ENCODE results near the gene KRTAP3-2.

The KRTAP3-2 gene

GRCh38 chr17:41009936-41010335 is 10.2 kb upstream of the KRTAP3-2 start:
- DNase-seq = no peak

- no peak for DNase-seq
Measured at GRCh38 chr17:41009301-41009760, 9.6 kb upstream of the KRTAP3-2 start.

GRCh38 chr17:41008811-41009210 is 9.1 kb upstream of the KRTAP3-2 start, which contains the start of gene KRTAP3-1:
Gene KRTAP3-1, minus strand, starts transcription at chr17:41009128. Its CDS starts 54 bp downstream, at chr17:41009074.
- DNase-seq = no peak

GRCh38 chr17:41004397-41004796 is 4.7 kb upstream of the KRTAP3-2 start:
- no peak for DNase-seq

- no peak for DNase-seq
Measured at GRCh38 chr17:41003926-41004325, 4.2 kb upstream of the KRTAP3-2 start.

- DNase-seq = no peak
Measured at GRCh38 chr17:41002814-41003213, 3.1 kb upstream of the KRTAP3-2 start.

- DNase-seq = no peak
Measured at GRCh38 chr17:41001795-41002194, 2.1 kb upstream of the KRTAP3-2 start.

- DNase-seq = no peak
Measured at GRCh38 chr17:40997361-40997760, 2.3 kb downstream of the KRTAP3-2 start.

GRCh38 chr17:40996829-40997228 is 2.9 kb downstream of the KRTAP3-2 start:
- DNase-seq = no peak

GRCh38 chr17:40995116-40995515 is 4.6 kb downstream of the KRTAP3-2 start:
- DNase-seq = no peak

GRCh38 chr17:40993839-40994238 is 5.9 kb downstream of the KRTAP3-2 start, which contains the start of gene KRTAP3-3:
Gene KRTAP3-3, minus strand, starts transcription at chr17:40994164. Its CDS starts 67 bp downstream, at chr17:40994097.
- no peak for DNase-seq

- DNase-seq = no peak
Measured at GRCh38 chr17:40993084-40993483, 6.6 kb downstream of the KRTAP3-2 start.

GRCh38 chr17:40992666-40993065 is 7.0 kb downstream of the KRTAP3-2 start:
- DNase-seq = no peak

- DNase-seq = no peak
Measured at GRCh38 chr17:40986920-40987319, 12.8 kb downstream of the KRTAP3-2 start.

GRCh38 chr17:40984226-40984625 is 15.5 kb downstream of the KRTAP3-2 start, which contains the start of gene KRT40:
Gene KRT40, minus strand, starts transcription at chr17:40984326. Its CDS starts 53 bp downstream, at chr17:40984273.
- DNase-seq = no peak

GRCh38 chr17:40981115-40981514 is 18.6 kb downstream of the KRTAP3-2 start:
- DNase-seq = no peak

- no peak for DNase-seq
Measured at GRCh38 chr17:40980596-40980995, 19.1 kb downstream of the KRTAP3-2 start.

- DNase-seq = no peak
Measured at GRCh38 chr17:40980117-40980516, 19.6 kb downstream of the KRTAP3-2 start.

- no peak for DNase-seq
Measured at GRCh38 chr17:40978575-40979151, 21.0 kb downstream of the KRTAP3-2 start.

GRCh38 chr17:40975516-40975915 is 24.2 kb downstream of the KRTAP3-2 start:
- DNase-seq = no peak

GRCh38 chr17:40974366-40974765 is 25.3 kb downstream of the KRTAP3-2 start:
- no peak for DNase-seq

- DNase-seq = no peak
Measured at GRCh38 chr17:40967582-40967981, 32.1 kb downstream of the KRTAP3-2 start.

- DNase-seq = no peak
Measured at GRCh38 chr17:40966848-40967247, 32.9 kb downstream of the KRTAP3-2 start, which contains the start of gene KRT39. Gene KRT39, minus strand, starts transcription at chr17:40966948. Its CDS starts 92 bp downstream, at chr17:40966856.

GRCh38 chr17:40963838-40964237 is 35.9 kb downstream of the KRTAP3-2 start:
- DNase-seq = no peak

- DNase-seq = no peak
Measured at GRCh38 chr17:40962059-40962561, 37.6 kb downstream of the KRTAP3-2 start.
